ENCODE measurements around the gene MAMDC2. TPM values are rescaled to one million over a fixed set of nuclear protein-coding genes. Genes with fewer than 3 reads are reported as not detected.

The MAMDC2 gene
- total and polyA plus RNA-seq, 5 donors from 2014 or later, result 0.10 TPM; not detected in 4

- H3K27ac ChIP-seq (ENCODE audit: insufficient read depth, low read length, poor library complexity, severe bottlenecking), result no peak overlapping the region
- H3K36me3 ChIP-seq (ENCODE audit: control insufficient read depth, insufficient read depth, low read length), result no peaks in the 10 kb centered on the region
- H3K9me3 Mint-ChIP-seq, result no peaks in the 10 kb centered on the region
- H3K4me3 ChIP-seq (ENCODE audit: low read depth, low read length), result no peak overlapping the region
- no peaks in the 10 kb centered on the region for H3K4me1 Mint-ChIP-seq
- peaks cover 10% of the 10 kb centered on the region for H3K27me3 Mint-ChIP-seq
- no peak for ATAC-seq (ENCODE audit: low read depth in 2 of 2)
- H3K4me3 Mint-ChIP-seq, result no peak overlapping the region
- peaks cover 3% of the 10 kb centered on the region for H3K27me3 ChIP-seq (ENCODE audit: control insufficient read depth, insufficient read depth, low read length)
- DNase-seq, result no peak
- no peaks in the 10 kb centered on the region for H3K36me3 Mint-ChIP-seq
- no peaks in the 10 kb centered on the region for H3K9me3 ChIP-seq (ENCODE audit: control insufficient read depth in 2 of 2, low read length in 2 of 2)
- no peak overlapping the region for H3K27ac Mint-ChIP-seq
- H3K4me1 ChIP-seq (ENCODE audit: control insufficient read depth, insufficient read depth, low read length, poor library complexity, severe bottlenecking), result no peaks in the 10 kb centered on the region
Measured at GRCh38 chr9:70160686-70161600, 117.3 kb downstream of the MAMDC2 start.

DNA sequence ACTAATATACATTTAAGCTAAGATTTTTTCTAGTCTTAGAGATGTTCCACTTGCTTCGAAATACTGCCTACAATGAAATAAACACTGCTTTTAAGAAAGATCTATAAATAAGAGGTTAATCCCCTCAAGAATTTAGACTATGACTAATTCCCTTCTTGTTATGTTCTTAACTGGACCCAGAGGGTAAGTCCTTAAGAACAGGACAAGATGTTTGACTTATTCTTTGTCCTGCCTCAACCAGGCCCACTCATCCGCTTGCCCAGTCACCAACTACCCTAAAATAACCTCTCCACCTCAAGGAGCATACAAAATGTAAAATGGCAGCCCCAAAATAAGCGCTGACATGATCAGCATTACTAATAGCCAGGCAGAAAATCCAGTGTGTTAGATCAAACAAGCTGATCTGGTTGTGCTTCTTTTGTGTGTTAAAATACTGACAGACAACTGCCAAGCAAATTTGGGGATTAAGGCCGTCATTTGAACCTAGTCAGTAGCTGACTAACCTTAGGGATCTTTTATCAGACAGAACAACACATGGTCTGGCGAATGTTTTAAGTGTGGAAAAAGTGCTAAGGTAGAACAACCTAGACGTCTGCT, 121.5 kb downstream of the MAMDC2 start:
- no peaks in the 10 kb centered on the region for H3K27me3 ChIP-seq (ENCODE audit: control insufficient read depth, insufficient read depth, low read length)
- no peaks in the 10 kb centered on the region for H3K4me1 ChIP-seq (ENCODE audit: control insufficient read depth, insufficient read depth, low read length, poor library complexity, severe bottlenecking)
- peaks cover 11% of the 10 kb centered on the region for H3K27me3 Mint-ChIP-seq
- H3K9me3 Mint-ChIP-seq, result no peaks in the 10 kb centered on the region
- no peak overlapping the region for H3K27ac ChIP-seq (ENCODE audit: insufficient read depth, low read length, poor library complexity, severe bottlenecking)
- DNase-seq (no peak), ATAC-seq (ENCODE audit: low read depth in 2 of 2) (no peak)
- no peaks in the 10 kb centered on the region for H3K9me3 ChIP-seq (ENCODE audit: control insufficient read depth in 2 of 2, low read length in 2 of 2)
- H3K4me3 Mint-ChIP-seq, result no peak overlapping the region
- H3K4me1 Mint-ChIP-seq, result no peaks in the 10 kb centered on the region
- no peaks in the 10 kb centered on the region for H3K36me3 Mint-ChIP-seq
- no peaks in the 10 kb centered on the region for H3K36me3 ChIP-seq (ENCODE audit: control insufficient read depth, insufficient read depth, low read length)
- H3K27ac Mint-ChIP-seq, result no peak overlapping the region
- no peak overlapping the region for H3K4me3 ChIP-seq (ENCODE audit: low read depth, low read length)

- DNase-seq (no peak), ATAC-seq (ENCODE audit: low read depth in 2 of 2) (no peak)
- no peaks in the 10 kb centered on the region for H3K4me1 Mint-ChIP-seq
- no peak overlapping the region for H3K27ac ChIP-seq (ENCODE audit: insufficient read depth, low read length, poor library complexity, severe bottlenecking)
- H3K9me3 ChIP-seq (ENCODE audit: control insufficient read depth in 2 of 2, low read length in 2 of 2), result no peaks in the 10 kb centered on the region
- H3K36me3 Mint-ChIP-seq, result no peaks in the 10 kb centered on the region
- H3K27ac Mint-ChIP-seq, result no peak overlapping the region
- H3K9me3 Mint-ChIP-seq, result no peaks in the 10 kb centered on the region
- no peaks in the 10 kb centered on the region for H3K27me3 ChIP-seq (ENCODE audit: control insufficient read depth, insufficient read depth, low read length)
- H3K4me3 ChIP-seq (ENCODE audit: low read depth, low read length), result no peak overlapping the region
- H3K36me3 ChIP-seq (ENCODE audit: control insufficient read depth, insufficient read depth, low read length), result no peaks in the 10 kb centered on the region
- no peak overlapping the region for H3K4me3 Mint-ChIP-seq
- H3K4me1 ChIP-seq (ENCODE audit: control insufficient read depth, insufficient read depth, low read length, poor library complexity, severe bottlenecking), result no peaks in the 10 kb centered on the region
- H3K27me3 Mint-ChIP-seq, result peaks cover 6% of the 10 kb centered on the region
Measured at GRCh38 chr9:70168521-70168920, 124.9 kb downstream of the MAMDC2 start.

DNA sequence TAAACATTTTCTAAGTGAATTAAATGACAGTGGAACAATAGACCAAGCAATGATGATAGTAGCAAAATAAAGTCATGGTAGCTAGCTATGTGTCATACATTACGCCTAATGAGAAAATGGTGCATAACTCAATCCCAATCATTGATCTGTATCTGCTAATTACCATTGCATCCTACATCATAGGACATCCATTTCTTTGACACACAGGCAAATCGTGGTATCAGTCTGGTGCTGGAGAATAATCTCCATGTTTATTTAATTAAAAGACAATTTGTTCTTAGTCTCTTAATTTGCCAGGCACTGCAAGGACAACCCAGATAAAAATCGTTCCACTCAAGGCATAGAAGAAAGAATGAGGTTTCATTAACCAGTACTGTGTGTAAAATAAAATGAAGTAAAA, 125.6 kb downstream of the MAMDC2 start:
- H3K4me3 ChIP-seq (ENCODE audit: low read depth, low read length), result no peak overlapping the region
- no peaks in the 10 kb centered on the region for H3K9me3 Mint-ChIP-seq

GRCh38 chr9:70170151-70170790, 126.6 kb downstream of the MAMDC2 start:
- Mint-ChIP-seq H3K4me3 (no peak overlapping the region), H3K4me1 (no peaks in the 10 kb centered on the region), H3K9me3 (peaks cover 0 to 2% (median 0%) of the 10 kb centered on the region in 7 donors), H3K27ac (no peak overlapping the region), H3K27me3 (peaks cover 5% of the 10 kb centered on the region), H3K36me3 (no peaks in the 10 kb centered on the region)
- H3K4me3 ChIP-seq (ENCODE audit: low read depth, low read length), result no peak overlapping the region
- H3K27ac ChIP-seq (ENCODE audit: insufficient read depth, low read length, poor library complexity, severe bottlenecking), result no peak overlapping the region
- no peaks in the 10 kb centered on the region for H3K4me1 ChIP-seq (ENCODE audit: control insufficient read depth, insufficient read depth, low read length, poor library complexity, severe bottlenecking)
- H3K27me3 ChIP-seq (ENCODE audit: control insufficient read depth, insufficient read depth, low read length), result no peaks in the 10 kb centered on the region
- no peaks in the 10 kb centered on the region for H3K36me3 ChIP-seq (ENCODE audit: control insufficient read depth, insufficient read depth, low read length)
- ATAC-seq (ENCODE audit: low read depth in 2 of 2), result no peak
- no peaks in the 10 kb centered on the region for H3K9me3 ChIP-seq (ENCODE audit: control insufficient read depth in 2 of 2, low read length in 2 of 2)
- DNase-seq, result no peak

More for the DNA sequence above, 125.6 kb downstream of the MAMDC2 start:
- no peaks in the 10 kb centered on the region for H3K36me3 Mint-ChIP-seq
- no peak for ATAC-seq (ENCODE audit: low read depth in 2 of 2)
- no peak overlapping the region for H3K4me3 Mint-ChIP-seq
- no peak overlapping the region for H3K27ac ChIP-seq (ENCODE audit: insufficient read depth, low read length, poor library complexity, severe bottlenecking)
- H3K4me1 ChIP-seq (ENCODE audit: control insufficient read depth, insufficient read depth, low read length, poor library complexity, severe bottlenecking), result no peaks in the 10 kb centered on the region
- H3K9me3 ChIP-seq (ENCODE audit: control insufficient read depth in 2 of 2, low read length in 2 of 2), result no peaks in the 10 kb centered on the region
- peaks cover 5% of the 10 kb centered on the region for H3K27me3 Mint-ChIP-seq
- H3K27ac Mint-ChIP-seq, result no peak overlapping the region
- no peaks in the 10 kb centered on the region for H3K27me3 ChIP-seq (ENCODE audit: control insufficient read depth, insufficient read depth, low read length)
- no peaks in the 10 kb centered on the region for H3K36me3 ChIP-seq (ENCODE audit: control insufficient read depth, insufficient read depth, low read length)
- H3K4me1 Mint-ChIP-seq, result no peaks in the 10 kb centered on the region
- no peak for DNase-seq

DNA sequence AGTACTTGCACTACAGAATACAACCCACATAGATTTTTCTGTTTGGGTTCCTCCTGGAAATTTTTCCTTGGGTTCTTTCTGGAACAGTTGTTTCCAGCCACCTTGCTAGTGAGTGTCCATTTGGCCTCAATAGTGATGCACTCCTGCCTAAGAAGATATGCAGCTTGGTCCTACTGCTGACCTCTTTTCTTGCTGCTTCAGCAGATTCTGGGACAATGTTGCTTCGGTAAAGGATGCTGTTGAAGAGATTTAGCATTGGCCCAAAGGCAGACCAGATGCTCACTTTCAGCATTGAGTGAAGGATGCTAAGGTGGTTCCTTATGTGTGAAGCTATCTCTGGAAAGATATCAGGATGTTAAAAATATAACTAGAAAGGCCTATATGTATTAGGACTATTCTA, 128.9 kb downstream of the MAMDC2 start:
- H3K4me3 Mint-ChIP-seq, result no peak overlapping the region
- Histone ChIP-seq H3K4me1 (ENCODE audit: control insufficient read depth, insufficient read depth, low read length, poor library complexity, severe bottlenecking) (no peaks in the 10 kb centered on the region), H3K27me3 (ENCODE audit: control insufficient read depth, insufficient read depth, low read length) (no peaks in the 10 kb centered on the region), H3K36me3 (ENCODE audit: control insufficient read depth, insufficient read depth, low read length) (no peaks in the 10 kb centered on the region), H3K9me3 (ENCODE audit: control insufficient read depth in 2 of 2, low read length in 2 of 2) (no peaks in the 10 kb centered on the region), H3K27ac (ENCODE audit: insufficient read depth, low read length, poor library complexity, severe bottlenecking) (no peak overlapping the region), H3K4me3 (ENCODE audit: low read depth, low read length) (no peak overlapping the region)
- peaks cover 5% of the 10 kb centered on the region for H3K27me3 Mint-ChIP-seq
- H3K36me3 Mint-ChIP-seq, result no peaks in the 10 kb centered on the region
- H3K4me1 Mint-ChIP-seq, result no peaks in the 10 kb centered on the region
- peaks cover 0 to 2% (median 0%) of the 10 kb centered on the region in 7 donors for H3K9me3 Mint-ChIP-seq
- no peak for DNase-seq
- no peak for ATAC-seq (ENCODE audit: low read depth in 2 of 2)
- H3K27ac Mint-ChIP-seq, result no peak overlapping the region

DNA sequence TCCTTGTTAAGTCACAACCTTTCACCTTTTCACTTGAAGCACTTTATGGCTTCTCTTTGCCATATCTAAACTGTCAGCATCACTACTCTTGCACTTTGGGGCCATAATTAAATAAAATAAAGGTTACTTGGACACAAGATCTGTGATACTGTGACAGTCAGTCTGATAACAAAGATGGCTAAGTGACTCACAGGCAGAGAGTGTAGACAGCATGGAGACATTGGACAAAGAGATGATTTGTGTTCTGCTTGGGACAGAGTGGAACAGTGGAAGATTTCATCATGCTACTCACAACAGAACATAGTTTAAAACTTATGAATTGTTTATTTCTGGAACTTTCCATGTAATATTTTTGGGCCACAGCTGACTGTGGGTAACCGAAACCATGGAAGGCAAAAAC, 133.5 kb downstream of the MAMDC2 start:
- Histone ChIP-seq H3K4me1 (ENCODE audit: control insufficient read depth, insufficient read depth, low read length, poor library complexity, severe bottlenecking) (no peaks in the 10 kb centered on the region), H3K4me3 (ENCODE audit: low read depth, low read length) (no peak overlapping the region), H3K36me3 (ENCODE audit: control insufficient read depth, insufficient read depth, low read length) (no peaks in the 10 kb centered on the region), H3K27ac (ENCODE audit: insufficient read depth, low read length, poor library complexity, severe bottlenecking) (no peak overlapping the region), H3K27me3 (ENCODE audit: control insufficient read depth, insufficient read depth, low read length) (peaks cover 2% of the 10 kb centered on the region), H3K9me3 (ENCODE audit: control insufficient read depth in 2 of 2, low read length in 2 of 2) (no peaks in the 10 kb centered on the region)
- peaks cover 0 to 15% (median 4%) of the 10 kb centered on the region in 7 donors for H3K9me3 Mint-ChIP-seq
- no peak for DNase-seq
- H3K27me3 Mint-ChIP-seq, result no peaks in the 10 kb centered on the region
- H3K27ac Mint-ChIP-seq, result no peak overlapping the region
- no peaks in the 10 kb centered on the region for H3K36me3 Mint-ChIP-seq
- no peak overlapping the region for H3K4me3 Mint-ChIP-seq
- no peak for ATAC-seq (ENCODE audit: low read depth in 2 of 2)
- no peaks in the 10 kb centered on the region for H3K4me1 Mint-ChIP-seq
